IPS-20b (cell line): Measurements from ENCODE around the gene FTCDNL1.

Source experiments
- H3K27ac ChIP-seq: one replicate; pipeline ENCODE4 v1.5.1; 2013; ENCODE audit warnings: low read length
- H3K27me3 ChIP-seq: 2 replicates; pipeline ENCODE4 v1.6.1; 2013; ENCODE audit warnings: mild to moderate bottlenecking, low read length, inconsistent platforms; ENCODE audit not compliant: insufficient read depth
- H3K36me3 ChIP-seq: 2 replicates; pipeline ENCODE4 v1.6.1; 2013; ENCODE audit warnings: low read depth, mild to moderate bottlenecking, inconsistent platforms, low read length, moderate library complexity; ENCODE audit not compliant: insufficient read depth
- H3K4me1 ChIP-seq: 2 replicates; pipeline ENCODE4 v1.6.1; 2013; ENCODE audit warnings: mild to moderate bottlenecking, control low read depth, inconsistent platforms, low read length, moderate library complexity; ENCODE audit not compliant: insufficient read depth
- H3K4me3 ChIP-seq: 2 replicates; pipeline ENCODE4 v1.5.1; 2013; ENCODE audit warnings: mild to moderate bottlenecking, low read length, inconsistent platforms
- H3K9ac ChIP-seq: 2 replicates; pipeline ENCODE4 v1.6.1; 2013; ENCODE audit warnings: low read depth, mild to moderate bottlenecking, inconsistent platforms, low read length, moderate library complexity
- H3K9me3 ChIP-seq: 2 replicates; pipeline ENCODE4 v1.6.1; 2013; ENCODE audit warnings: mild to moderate bottlenecking, low read depth, low read length, inconsistent platforms; ENCODE audit not compliant: insufficient read depth

FTCDNL1 gene

DNA sequence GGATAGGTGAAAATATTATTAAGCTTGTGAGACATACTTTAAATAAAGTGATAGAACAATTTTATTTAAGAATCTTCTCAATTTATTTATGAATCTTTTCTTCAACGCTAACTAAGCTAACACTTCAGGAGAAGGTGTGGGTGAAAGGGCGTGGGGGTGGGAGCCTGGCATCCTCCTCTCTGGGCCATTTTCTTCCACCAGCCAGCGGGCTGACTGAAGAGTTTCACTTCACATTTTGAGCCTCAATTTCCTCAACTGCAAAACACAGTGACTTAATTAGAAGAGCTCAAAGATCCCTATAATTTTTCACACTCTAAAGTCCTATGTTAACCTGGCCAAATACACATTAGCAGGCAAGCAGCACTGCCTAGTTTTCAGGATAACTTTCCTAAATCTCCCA, 94.8 kb downstream of the FTCDNL1 start:
- H3K9me3 ChIP-seq: peaks cover 7% of the 10 kb centered on the region; the same call in 1 of the 2 replicates
- no peaks in the 10 kb centered on the region for H3K36me3 ChIP-seq
- no peak overlapping the region for H3K27ac ChIP-seq
- no peaks in the 10 kb centered on the region for H3K27me3 ChIP-seq
- H3K4me3 ChIP-seq: no peak overlapping the region
- peaks cover 5% of the 10 kb centered on the region; the same call in 1 of the 2 replicates for H3K4me1 ChIP-seq
- no peak overlapping the region for H3K9ac ChIP-seq

DNA sequence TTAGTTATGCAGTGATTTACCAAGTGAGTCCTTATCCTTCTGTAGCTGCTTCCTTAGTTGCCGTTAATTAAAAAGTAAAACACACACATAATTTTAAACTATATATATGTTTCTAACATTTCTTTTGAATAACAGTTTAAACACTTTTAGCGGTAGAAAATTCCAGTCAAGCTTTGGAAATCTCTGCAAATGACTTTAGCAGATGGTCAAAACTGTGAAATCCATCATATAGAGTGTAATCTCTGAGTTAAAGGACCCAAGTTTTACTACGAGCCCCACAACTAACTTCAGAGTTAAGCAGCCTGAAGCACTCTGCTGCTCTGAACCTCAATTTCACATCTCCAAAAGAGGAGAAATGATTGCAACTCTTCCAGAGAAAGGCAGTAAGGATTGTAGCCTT, 96.2 kb downstream of the FTCDNL1 start:
- Histone ChIP-seq H3K36me3 (no peaks in the 10 kb centered on the region), H3K27ac (no peak overlapping the region), H3K9ac (no peak overlapping the region), H3K4me1 (peaks cover 10% of the 10 kb centered on the region; the same call in 1 of the 2 replicates), H3K4me3 (no peak overlapping the region), H3K27me3 (no peaks in the 10 kb centered on the region), H3K9me3 (peaks cover 7% of the 10 kb centered on the region; the same call in 1 of the 2 replicates)

DNA sequence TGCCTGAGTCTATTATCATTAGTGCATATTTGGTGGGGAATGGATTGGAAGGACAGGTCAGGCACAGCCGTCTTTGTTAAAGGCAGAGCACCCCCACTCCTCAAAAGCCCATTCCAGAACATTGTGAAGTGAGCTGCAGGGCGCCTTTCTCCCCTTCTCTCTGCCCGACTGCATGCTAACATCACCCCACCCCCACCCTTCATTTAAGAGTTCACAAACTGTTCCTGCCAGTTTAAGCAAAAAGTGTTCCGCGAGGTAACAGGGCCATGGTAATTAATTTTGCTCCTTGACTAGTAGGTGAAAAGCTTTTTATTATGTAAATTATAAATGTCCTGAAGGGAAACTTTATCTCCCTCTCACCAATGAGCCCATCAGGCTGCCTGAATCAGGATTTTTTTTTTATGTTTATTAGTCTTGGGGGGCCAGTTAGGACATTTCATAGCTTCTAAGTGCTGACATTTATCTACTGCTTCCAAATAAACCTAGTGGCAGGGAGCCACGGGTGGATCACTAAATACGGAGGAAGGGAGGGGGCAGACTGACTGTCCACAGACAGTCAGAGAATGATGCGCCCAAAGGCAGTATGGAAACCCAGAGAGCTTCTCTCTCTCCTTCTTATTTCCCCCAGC, 99.4 kb downstream of the FTCDNL1 start:
- peaks cover 7% of the 10 kb centered on the region; the same call in 1 of the 2 replicates for H3K9me3 ChIP-seq
- no peak overlapping the region for H3K4me3 ChIP-seq
- H3K27ac ChIP-seq: peak overlapping the region; percentile 13
- H3K27me3 ChIP-seq: no peaks in the 10 kb centered on the region
- H3K9ac ChIP-seq: no peak overlapping the region
- peaks cover 10% of the 10 kb centered on the region; the same call in 1 of the 2 replicates for H3K4me1 ChIP-seq
- no peaks in the 10 kb centered on the region for H3K36me3 ChIP-seq

DNA sequence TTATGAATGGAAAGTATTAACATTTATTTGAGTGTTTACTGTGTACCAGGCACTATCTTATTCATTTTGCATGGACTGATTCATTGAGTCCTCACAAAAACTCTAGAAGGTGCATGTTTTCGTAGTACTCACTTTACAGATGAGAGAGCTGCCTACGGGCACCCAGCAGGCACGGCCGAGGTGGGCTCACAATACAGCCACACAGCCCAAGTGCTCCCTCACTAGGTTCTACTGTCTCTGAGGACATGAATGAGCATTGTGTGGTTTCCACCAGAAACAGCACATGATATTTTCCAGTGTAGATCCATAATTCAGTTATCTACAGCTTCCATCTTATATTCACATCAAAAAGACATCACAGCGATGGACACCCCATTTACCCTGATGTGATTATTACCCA, 101.4 kb downstream of the FTCDNL1 start:
- Histone ChIP-seq H3K36me3 (no peaks in the 10 kb centered on the region), H3K27me3 (no peaks in the 10 kb centered on the region), H3K9me3 (peaks cover 7% of the 10 kb centered on the region; the same call in 1 of the 2 replicates), H3K27ac (no peak overlapping the region), H3K4me3 (no peak overlapping the region), H3K4me1 (peaks cover 10% of the 10 kb centered on the region; the same call in 1 of the 2 replicates), H3K9ac (no peak overlapping the region)

DNA sequence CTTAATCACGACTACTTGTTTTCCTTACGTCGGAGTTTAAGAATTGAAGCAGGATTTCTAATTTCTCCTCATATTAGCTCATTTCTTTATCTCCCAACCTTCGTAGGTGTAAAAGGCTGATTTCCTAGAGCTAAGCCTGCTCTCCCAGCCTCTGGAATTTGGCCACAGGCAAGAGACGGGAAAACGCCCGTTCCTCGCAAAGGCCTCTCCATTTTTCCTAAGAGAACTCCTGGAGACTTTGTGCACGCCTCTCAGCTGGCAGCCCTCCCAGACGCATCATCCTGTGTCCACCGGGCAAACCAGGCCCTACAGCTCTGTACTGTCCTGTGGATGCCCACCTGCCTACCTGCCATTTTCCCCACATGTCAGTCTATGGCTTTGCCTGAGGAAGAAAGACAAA, 106.3 kb downstream of the FTCDNL1 start:
- peaks cover 13% of the 10 kb centered on the region; the same call in 1 of the 2 replicates for H3K4me1 ChIP-seq
- no peak overlapping the region for H3K9ac ChIP-seq
- H3K27ac ChIP-seq: no peak overlapping the region
- H3K27me3 ChIP-seq: no peaks in the 10 kb centered on the region
- H3K9me3 ChIP-seq: no peaks in the 10 kb centered on the region
- no peaks in the 10 kb centered on the region for H3K36me3 ChIP-seq
- H3K4me3 ChIP-seq: no peak overlapping the region

DNA sequence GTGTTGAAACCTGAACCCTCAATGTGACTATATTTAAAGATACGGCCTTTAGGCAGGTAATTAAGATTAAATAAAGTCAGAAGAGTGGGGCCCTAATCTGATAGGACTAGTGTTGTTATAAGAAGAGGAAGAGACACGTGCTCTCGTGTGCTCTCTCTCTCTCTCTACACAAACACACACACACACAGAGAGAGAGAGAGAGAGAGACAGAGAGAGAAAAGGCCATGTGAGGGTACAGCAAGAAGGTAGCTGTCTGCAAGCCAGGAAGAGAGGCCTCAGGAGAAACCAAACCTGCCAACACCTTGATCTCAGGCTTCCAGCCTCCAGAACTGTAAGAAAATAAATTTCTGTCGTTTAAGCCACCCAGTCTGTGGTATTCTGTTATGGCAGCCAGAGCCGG, 106.7 kb downstream of the FTCDNL1 start:
- H3K36me3 ChIP-seq: no peaks in the 10 kb centered on the region
- no peak overlapping the region for H3K4me3 ChIP-seq
- H3K4me1 ChIP-seq: peaks cover 13% of the 10 kb centered on the region; the same call in 1 of the 2 replicates
- no peak overlapping the region for H3K9ac ChIP-seq
- no peaks in the 10 kb centered on the region for H3K27me3 ChIP-seq
- H3K27ac ChIP-seq: no peak overlapping the region
- no peaks in the 10 kb centered on the region for H3K9me3 ChIP-seq

DNA sequence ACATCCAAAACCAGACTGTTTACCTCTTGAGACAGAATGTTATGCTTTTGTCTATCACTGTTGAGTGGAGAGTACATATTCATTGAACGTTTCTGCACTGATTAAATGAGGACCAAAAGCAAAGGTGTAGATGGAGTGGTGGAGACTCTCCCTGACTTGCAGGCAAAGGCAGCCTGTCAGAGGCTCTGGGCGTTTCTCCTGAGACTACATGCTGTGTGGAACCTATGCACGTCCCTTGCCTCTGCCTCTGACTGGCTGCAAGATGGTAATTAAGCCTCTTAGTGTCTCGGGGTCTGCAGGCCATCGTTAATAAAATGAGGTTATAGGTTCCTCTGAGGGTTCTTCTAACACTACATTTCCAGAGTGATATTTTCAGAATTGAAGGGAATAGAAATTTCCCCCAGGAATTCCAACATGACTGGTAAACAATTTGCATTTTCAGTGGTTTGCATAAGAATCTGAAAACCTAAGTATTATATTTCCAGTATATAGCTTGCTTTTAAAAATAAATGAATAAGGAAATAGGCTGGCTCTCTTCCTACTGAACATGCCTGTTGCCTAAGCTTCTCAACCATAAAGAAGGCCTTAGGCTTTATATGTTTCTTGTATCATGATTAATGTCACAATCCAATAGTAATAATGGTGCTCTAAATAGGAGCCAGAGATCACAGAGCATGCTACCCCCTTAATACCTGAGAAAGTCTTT, 107.4 kb downstream of the FTCDNL1 start:
- H3K4me3 ChIP-seq: no peak overlapping the region
- H3K27me3 ChIP-seq: no peaks in the 10 kb centered on the region
- H3K27ac ChIP-seq: no peak overlapping the region
- peaks cover 13% of the 10 kb centered on the region; the same call in 1 of the 2 replicates for H3K4me1 ChIP-seq
- no peaks in the 10 kb centered on the region for H3K9me3 ChIP-seq
- H3K36me3 ChIP-seq: no peaks in the 10 kb centered on the region
- H3K9ac ChIP-seq: no peak overlapping the region

DNA sequence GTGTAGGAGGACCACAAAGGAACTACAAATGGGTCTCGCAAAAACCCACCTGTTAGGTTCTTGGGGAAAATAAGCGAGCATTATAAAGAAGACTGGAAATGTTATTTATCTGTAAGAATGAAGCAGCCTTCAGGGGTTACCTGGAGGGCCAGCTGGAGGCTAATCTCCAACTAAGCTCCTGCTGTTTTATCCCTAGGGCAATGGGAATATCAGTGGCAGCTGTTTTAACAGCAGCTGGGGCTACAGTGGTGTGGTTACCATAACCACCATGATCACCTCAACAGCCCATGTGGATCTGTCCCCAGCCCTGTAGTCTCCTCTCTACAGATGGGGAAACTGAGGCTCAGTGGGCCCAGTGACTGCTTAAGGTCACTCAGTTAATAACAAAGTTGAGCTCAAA, 108.1 kb downstream of the FTCDNL1 start:
- Histone ChIP-seq H3K9ac (no peak overlapping the region), H3K9me3 (no peaks in the 10 kb centered on the region), H3K27me3 (no peaks in the 10 kb centered on the region), H3K4me1 (peaks cover 17% of the 10 kb centered on the region; the same call in 1 of the 2 replicates), H3K4me3 (no peak overlapping the region), H3K27ac (no peak overlapping the region), H3K36me3 (no peaks in the 10 kb centered on the region)

DNA sequence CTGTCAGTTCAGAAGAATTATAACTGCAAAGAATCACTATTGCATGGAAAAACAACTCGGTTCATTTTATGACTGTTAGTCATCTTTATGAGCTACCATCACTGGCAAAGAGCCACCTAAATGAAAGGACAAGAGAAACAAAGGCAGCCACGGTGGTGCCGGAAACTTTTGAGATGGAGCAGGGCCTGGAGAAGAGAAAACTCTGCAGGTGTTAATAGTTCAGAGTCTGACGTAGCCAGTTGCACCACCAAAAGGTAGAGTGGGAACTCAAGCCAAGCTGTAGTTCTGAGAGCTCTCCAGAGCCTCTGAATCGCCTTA, 110.9 kb downstream of the FTCDNL1 start:
- no peak overlapping the region for H3K27ac ChIP-seq
- H3K4me1 ChIP-seq: peaks cover 17% of the 10 kb centered on the region; the same call in 1 of the 2 replicates
- no peak overlapping the region for H3K9ac ChIP-seq
- no peaks in the 10 kb centered on the region for H3K27me3 ChIP-seq
- no peaks in the 10 kb centered on the region for H3K36me3 ChIP-seq
- H3K9me3 ChIP-seq: no peaks in the 10 kb centered on the region
- no peak overlapping the region for H3K4me3 ChIP-seq

DNA sequence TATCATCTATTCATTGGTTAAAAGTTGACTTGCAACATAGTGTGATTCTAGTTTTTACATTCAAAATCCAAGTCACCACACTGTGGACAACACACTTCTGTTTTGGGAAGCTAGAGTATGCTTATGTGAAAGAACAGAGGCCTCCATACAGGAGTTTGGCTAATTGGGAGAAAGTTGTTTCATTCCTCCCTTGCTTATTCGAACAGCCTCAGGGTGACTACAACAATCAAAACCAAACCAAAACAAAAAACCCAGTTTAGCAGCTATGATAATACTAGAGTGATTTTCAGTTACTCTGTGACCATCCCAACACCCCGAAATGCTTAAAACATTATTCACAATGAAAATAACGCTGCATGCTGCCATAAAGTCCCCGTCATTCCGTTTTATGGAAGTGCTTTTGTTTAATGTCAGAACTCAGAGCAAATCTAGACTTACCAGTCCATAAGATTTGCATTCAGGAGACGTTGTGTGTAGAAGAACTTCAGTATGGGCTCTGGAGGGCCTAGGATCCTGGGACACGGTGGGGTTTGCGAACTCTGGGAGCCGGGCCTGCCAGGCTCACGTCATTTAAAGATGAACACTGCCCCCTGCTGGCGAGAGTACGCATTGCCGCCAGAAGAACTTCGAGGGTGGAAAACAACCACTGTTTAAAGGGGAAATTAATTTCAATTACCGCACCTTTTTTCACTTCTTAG, 111.4 kb downstream of the FTCDNL1 start:
- Histone ChIP-seq H3K4me1 (peaks cover 17% of the 10 kb centered on the region; the same call in 1 of the 2 replicates), H3K4me3 (no peak overlapping the region), H3K36me3 (no peaks in the 10 kb centered on the region), H3K9ac (no peak overlapping the region), H3K9me3 (no peaks in the 10 kb centered on the region), H3K27ac (no peak overlapping the region), H3K27me3 (no peaks in the 10 kb centered on the region)

DNA sequence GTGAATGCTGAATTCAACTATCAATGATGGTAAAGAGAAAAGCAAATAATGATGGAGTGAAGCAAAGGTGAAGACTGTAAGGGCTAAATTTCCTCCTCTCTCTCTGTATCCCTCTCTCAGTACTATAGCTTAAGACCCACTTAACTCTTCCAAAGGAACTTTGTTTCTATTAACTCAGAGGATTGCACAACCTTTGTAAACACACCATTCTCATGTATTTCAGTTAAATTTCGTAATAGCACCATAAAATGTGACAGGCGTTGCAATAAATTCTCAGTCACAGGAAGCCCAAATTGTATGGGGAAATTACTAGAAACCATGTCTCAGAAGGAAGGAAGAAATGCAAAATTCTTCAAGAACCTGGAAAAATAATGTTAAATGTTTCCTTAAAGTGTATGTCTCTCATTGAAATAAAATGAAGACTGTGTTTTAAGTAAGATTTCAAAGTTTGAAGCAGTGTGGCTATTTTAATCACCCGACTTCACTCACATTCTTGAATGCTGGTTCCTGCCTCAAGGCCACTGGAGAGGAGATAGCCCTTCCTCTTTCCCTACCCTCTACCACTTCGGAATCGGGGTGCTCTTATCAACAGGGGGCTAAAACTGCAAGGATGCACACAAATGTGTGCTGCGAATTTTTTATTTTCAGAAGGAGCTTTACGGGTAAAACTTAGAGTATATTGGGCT, 112.1 kb downstream of the FTCDNL1 start:
- no peaks in the 10 kb centered on the region for H3K9me3 ChIP-seq
- H3K9ac ChIP-seq: no peak overlapping the region
- peaks cover 17% of the 10 kb centered on the region; the same call in 1 of the 2 replicates for H3K4me1 ChIP-seq
- no peak overlapping the region for H3K27ac ChIP-seq
- H3K4me3 ChIP-seq: no peak overlapping the region
- no peaks in the 10 kb centered on the region for H3K36me3 ChIP-seq
- no peaks in the 10 kb centered on the region for H3K27me3 ChIP-seq
